ENCODE results near the gene LRRC36.

DNA sequence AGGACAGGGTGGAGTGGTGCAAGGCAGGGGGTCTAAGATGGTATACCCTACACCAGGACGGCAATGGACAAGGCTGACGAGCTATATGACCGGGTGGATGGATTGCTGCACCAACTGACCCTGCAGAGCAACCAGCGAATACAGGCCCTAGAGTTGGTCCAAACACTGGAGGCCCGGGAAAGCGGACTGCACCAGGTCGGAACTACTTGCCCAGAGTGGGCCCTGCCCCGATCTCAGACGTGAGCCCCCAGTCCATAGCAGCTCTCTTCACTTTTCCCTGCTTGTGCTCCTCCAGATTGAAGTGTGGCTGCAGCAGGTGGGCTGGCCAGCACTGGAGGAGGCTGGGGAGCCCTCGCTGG lies 44.2 kb upstream of the LRRC36 start:
- no peak for TF ChIP-seq POLR2AphosphoS5 (IDR thresholded peaks at IDR 0.05; ENCODE audit: low read depth)
- TF ChIP-seq, protein P1, sequence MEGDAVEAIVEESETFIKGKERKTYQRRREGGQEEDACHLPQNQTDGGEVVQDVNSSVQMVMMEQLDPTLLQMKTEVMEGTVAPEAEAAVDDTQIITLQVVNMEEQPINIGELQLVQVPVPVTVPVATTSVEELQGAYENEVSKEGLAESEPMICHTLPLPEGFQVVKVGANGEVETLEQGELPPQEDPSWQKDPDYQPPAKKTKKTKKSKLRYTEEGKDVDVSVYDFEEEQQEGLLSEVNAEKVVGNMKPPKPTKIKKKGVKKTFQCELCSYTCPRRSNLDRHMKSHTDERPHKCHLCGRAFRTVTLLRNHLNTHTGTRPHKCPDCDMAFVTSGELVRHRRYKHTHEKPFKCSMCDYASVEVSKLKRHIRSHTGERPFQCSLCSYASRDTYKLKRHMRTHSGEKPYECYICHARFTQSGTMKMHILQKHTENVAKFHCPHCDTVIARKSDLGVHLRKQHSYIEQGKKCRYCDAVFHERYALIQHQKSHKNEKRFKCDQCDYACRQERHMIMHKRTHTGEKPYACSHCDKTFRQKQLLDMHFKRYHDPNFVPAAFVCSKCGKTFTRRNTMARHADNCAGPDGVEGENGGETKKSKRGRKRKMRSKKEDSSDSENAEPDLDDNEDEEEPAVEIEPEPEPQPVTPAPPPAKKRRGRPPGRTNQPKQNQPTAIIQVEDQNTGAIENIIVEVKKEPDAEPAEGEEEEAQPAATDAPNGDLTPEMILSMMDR (conservative IDR thresholded peaks at IDR 0.05; ENCODE audit: low read depth in 2 of 2), result no peak
- TF ChIP-seq EZH2 (IDR thresholded peaks at IDR 0.05; ENCODE audit: low read depth, unreplicated experiment), result no peak
- TF ChIP-seq EZH2phosphoT487 (IDR thresholded peaks at IDR 0.05; ENCODE audit: unreplicated experiment), result no peak
- TF ChIP-seq CREB1 (CRISPR knock-in tag; IDR thresholded peaks at IDR 0.05; ENCODE audit: low read depth), result no peak
- no peak for TF ChIP-seq JUNB (IDR thresholded peaks at IDR 0.05; ENCODE audit: unreplicated experiment)
- TF ChIP-seq, protein P2, sequence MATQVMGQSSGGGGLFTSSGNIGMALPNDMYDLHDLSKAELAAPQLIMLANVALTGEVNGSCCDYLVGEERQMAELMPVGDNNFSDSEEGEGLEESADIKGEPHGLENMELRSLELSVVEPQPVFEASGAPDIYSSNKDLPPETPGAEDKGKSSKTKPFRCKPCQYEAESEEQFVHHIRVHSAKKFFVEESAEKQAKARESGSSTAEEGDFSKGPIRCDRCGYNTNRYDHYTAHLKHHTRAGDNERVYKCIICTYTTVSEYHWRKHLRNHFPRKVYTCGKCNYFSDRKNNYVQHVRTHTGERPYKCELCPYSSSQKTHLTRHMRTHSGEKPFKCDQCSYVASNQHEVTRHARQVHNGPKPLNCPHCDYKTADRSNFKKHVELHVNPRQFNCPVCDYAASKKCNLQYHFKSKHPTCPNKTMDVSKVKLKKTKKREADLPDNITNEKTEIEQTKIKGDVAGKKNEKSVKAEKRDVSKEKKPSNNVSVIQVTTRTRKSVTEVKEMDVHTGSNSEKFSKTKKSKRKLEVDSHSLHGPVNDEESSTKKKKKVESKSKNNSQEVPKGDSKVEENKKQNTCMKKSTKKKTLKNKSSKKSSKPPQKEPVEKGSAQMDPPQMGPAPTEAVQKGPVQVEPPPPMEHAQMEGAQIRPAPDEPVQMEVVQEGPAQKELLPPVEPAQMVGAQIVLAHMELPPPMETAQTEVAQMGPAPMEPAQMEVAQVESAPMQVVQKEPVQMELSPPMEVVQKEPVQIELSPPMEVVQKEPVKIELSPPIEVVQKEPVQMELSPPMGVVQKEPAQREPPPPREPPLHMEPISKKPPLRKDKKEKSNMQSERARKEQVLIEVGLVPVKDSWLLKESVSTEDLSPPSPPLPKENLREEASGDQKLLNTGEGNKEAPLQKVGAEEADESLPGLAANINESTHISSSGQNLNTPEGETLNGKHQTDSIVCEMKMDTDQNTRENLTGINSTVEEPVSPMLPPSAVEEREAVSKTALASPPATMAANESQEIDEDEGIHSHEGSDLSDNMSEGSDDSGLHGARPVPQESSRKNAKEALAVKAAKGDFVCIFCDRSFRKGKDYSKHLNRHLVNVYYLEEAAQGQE (IDR thresholded peaks at IDR 0.05; ENCODE audit: unreplicated experiment), result no peak
- no peak for TF ChIP-seq NANOG (IDR thresholded peaks at IDR 0.05; ENCODE audit: borderline replicate concordance)
- TF ChIP-seq, protein P3, sequence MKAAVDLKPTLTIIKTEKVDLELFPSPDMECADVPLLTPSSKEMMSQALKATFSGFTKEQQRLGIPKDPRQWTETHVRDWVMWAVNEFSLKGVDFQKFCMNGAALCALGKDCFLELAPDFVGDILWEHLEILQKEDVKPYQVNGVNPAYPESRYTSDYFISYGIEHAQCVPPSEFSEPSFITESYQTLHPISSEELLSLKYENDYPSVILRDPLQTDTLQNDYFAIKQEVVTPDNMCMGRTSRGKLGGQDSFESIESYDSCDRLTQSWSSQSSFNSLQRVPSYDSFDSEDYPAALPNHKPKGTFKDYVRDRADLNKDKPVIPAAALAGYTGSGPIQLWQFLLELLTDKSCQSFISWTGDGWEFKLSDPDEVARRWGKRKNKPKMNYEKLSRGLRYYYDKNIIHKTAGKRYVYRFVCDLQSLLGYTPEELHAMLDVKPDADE (IDR thresholded peaks at IDR 0.05), result no peak
- TF ChIP-seq ZNF331 (CRISPR knock-in tag; IDR thresholded peaks at IDR 0.05; ENCODE audit: low read depth), result no peak
